Stimulated activated CD8-positive, alpha-beta memory T cell treated with anti-CD3 and anti-CD28 coated beads, Interleukin-4, amount 100 ng/mL, for 1 hour (primary cell): ENCODE data around the gene BCAP31.
"Not testable (repeated sequence)": the region's sequence is repeated elsewhere in the genome, so short reads cannot be mapped to it uniquely, and the experiment has no call there.

ENCODE experiments used
- DNase-seq, 2 donors: peaks; one replicate each; pipeline ENCODE4 v3.0.0-alpha.2; 2020; ENCODE audit warnings: low read depth in 2 of 2, low spot score in 1 of 2

The BCAP31 gene

DNA sequence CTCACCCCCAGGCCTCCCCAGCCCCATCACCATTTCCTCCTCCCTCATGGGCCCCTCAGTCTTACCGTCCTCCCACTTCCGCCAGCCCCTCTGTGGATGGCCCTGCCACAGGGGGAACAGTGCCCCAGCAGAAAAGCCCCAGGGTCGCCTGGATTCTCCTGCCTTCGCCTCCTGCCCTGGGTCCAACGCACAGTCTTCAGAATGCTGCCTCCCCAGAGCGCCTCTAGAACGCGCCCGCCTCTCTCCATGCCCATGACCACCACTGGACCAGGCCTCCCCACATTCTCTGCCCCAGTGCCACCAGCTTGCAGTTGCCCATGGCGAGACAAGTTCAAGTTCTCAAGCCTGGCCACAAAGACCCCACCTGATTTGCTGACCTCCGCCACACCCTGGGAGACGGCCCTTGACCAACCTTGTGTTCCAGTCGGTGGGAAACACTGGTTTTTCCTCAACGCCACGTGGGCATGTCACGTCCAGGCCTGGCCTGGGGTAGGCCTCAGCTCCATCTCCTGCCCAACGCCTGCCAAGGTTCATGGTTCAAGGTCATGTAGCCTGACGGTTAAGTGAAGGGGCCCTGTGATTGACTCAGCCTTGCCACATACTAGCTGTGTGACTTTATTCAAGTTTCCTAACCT is 39.2 kb upstream of the BCAP31 start:
- DNase-seq, result no peak

DNA sequence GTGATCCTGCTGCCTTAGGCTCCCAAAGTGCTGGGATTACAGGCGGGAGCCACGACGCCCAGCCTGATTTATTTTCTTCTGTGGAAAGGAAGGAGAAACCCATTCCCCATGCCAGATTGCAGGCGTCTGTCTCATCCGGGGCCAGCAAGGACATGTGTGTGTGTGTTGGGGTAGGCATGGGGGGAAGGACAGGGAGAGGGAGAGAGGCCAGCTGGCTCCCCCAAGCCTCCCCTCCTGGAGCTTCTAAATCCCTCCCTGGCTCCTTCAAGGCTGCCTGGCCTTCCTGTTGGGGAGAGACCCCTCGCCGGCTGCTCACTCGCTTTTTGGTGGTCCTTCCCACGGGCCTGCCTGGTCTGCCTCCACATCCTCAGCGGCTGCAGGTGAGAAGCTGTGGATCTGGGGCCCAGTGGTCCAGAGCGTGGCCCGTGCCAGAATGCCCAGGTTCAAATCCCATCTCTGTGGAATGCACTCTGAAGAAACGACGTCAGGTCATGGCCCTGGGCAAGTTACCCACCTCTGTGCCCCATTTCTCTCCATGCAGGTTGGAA is 38.5 kb upstream of the BCAP31 start:
- DNase-seq, result no peak

DNA sequence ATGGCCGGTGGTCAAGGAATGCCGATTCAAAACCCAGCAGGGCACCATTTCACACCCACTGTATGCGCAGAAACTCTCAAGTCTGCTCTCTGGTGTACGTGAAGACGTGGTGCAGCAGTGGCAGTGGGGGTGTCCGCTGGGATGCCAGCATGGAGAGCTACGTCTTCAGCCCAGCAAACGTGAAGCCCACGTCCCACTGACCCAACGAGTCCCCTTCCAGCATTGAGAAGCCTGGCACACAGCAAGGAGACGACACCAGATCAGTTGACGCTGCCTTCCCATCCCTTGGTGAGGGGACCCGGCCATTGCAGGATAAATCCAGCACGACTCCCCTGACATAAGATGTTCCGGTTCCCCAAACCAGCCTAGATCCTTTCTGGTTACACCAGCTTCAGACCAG is 37.7 kb upstream of the BCAP31 start:
- DNase-seq, result no peak

DNA sequence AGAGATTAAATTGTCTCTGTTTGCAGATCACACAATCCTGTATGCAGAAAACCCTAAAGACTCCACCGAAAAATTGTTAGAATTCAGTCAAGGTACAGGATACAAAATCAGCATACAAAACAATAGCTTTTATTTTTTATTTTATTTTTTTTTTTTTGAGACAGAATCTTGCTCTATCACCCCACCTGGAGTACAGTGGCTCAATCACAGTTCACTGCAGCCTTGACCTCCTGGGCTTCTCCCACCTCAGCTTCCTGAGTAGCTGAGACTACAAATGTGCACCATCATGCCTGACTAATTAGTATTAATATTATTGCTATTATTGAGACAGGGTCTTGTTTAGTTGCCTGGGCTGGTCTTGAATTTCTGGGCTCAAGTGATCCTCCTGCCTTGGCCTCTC is 30.9 kb upstream of the BCAP31 start:
- no peak for DNase-seq

DNA sequence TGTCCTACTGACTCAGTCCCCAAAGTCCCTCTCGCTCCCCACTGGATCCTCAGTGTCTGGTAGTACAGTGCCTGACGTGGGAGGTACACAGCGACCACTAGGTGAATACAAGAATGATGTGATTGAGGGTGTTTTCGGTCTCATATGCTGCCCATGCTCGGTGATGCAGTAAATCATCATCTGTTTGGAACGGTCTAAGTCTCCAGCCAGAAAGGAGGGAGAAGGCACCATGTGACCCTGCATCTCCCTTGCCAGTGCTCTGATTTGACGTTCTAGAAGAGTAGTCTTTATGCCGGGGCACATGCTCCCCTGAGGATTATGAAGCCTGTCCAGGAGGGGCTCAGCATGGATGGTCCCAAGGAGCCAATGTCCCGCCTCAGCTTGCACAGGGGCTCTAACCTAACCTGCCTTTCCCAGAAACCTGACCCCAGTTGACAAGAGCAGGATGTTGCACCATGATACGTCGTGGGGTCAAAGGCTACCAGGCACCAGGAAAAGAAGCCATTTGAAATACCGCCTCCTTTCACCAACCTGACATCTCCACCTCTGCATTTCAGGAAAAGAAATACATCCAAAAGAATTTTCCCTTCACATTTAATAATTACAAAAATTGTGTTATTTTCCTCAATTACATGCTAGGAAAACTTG is 26.1 kb upstream of the BCAP31 start:
- no peak for DNase-seq

DNA sequence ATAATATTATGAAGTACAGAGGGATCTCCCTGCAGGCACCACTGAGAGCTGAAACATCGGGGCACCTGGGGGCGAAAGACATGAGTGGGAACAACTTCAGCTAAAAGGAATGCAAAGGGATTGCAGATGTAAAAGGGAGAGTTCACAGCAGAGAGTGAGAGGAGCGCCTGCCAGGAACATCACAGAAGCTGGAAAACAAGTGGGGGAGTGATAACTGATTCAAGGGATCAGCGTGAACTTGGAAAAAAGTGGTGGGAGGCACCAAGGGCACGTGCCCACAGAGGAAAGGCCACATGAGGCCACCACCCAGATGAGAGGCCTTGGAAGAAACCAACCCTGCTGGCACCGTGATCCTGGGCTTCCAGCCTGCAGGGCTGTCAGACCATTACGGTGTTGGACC is 24.8 kb upstream of the BCAP31 start:
- not testable (repeated sequence) for DNase-seq

DNA sequence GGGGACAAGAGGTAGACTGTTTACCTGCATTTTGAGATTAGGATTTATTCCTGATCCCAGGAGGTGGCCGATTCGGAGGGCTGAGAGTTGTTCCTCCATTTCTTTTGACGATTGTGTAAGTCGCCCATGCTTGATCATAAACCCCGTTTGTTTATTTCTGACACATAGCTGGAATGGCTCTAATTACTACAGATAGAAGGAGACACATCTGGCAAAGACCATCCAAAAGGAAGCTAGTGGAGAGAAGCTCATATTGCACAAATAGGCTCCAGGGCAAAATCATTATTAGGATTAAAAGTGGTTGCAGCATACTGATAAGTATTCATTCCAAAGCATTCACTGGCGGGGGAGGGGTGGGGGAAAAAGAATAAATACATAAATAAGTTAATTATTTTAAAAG is 22.8 kb upstream of the BCAP31 start:
- DNase-seq, result not testable (repeated sequence)

DNA sequence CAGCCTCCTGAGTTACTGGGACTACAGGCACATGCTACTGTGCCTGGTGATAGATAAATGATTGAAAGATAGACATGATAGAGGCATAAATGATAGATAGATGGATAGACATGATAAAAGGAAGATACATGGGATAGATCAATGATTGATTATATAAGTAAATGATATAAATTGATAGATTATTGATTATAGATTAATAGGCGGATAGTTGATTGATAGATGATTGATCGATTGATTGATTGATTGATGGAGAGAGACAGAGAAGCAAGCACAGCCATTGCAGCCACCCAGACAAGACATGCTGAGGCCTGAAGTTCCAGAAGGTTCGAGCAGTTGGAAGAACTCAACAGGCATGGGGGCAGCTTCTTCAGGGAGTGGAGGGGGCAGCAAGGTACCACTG is 22.2 kb upstream of the BCAP31 start:
- no peak for DNase-seq

DNA sequence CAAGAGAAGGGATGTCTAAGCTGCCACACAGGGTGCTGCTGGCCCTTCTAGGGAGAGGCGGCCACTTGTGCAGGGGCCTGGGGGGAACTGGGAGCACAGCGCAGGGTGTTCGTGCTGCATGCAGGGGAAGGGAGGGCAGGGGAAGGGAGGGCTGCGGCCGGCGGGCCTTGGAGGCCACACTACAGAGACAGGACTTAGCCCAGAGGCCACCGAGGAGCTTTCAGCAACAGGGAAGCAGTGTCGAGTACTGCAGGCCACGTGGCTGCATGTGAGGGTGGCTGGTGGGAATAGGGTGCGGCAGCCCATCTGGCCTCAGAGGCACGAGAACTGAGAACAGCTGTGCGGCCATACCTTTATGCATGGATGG is 20.9 kb upstream of the BCAP31 start:
- not testable (repeated sequence) for DNase-seq

DNA sequence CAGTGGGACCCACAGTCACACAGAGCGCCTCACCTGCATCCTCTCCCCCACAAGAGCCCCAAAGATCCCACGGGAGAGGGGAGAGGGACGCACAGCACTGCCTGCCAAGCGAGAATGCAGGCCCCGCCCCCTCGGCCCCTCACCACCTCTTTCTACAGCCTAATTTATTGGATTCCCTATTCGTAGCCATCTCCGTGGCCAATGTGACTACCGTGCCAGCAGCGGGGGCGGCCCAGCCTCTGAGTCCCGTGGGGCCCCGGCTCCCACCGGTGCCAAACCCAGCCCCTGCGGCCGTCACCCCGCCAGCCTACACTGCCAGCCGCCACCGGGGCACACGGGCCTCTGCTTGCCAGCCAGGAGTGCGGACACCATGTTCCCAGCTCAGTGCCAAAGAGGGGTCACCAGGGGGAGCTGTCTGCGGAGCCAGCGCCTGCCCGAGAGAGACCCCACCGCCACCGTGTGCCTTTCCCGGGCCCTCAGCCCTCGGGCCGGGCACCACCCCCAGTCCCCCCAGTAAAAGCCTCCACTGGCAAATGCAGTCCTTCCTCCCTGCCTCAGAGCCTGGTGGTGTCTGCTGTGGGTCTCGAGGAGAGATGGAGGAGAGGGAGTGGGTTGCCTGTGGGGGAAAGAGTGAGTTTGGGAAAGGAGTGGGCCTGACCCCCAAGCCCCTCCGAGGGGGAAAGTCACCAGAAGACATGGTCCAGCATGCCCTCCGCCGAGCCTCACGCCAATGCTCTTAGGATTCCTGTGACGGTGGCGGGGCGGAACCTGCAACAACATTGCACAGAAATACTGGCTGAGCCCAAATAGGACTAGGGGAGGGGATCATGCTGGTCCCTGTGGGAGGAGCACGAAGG is 20.3 kb upstream of the BCAP31 start:
- DNase-seq, result no peak

DNA sequence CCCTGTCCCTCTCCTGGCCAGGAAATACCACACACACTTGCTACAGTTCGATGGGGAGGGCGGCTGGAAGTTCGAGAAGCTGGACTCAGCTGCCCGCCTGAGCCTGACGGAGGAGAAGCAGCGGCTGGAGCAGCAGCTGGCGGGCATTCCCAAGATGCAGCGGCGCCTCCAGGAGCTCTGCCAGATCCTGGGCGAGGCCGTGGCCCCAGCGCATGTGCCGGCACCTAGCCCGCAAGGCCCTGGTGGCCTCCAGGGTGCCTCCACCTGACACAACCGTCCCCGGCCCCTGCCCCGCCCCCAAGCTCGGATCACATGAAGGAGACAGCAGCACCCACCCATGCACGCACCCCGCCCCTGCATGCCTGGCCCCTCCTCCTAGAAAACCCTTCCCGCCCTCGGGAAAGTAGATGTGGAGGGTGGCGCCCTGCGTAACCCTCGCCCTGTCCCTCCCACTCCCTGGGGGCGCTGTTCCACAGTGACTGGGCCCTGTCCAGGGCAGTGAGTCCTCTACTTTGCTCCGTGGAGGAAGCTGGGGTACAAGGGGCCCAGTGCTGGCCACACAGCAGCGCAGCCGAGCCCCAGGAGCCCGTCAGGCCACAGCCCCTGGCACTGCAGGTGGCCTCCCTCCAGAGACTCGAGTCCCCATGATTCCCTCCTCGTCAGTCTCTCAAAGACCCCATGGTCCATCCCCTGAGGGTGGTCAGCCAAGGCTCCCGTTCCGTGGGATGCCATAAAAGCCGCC is 19.5 kb upstream of the BCAP31 start:
- DNase-seq, result not testable (repeated sequence)

DNA sequence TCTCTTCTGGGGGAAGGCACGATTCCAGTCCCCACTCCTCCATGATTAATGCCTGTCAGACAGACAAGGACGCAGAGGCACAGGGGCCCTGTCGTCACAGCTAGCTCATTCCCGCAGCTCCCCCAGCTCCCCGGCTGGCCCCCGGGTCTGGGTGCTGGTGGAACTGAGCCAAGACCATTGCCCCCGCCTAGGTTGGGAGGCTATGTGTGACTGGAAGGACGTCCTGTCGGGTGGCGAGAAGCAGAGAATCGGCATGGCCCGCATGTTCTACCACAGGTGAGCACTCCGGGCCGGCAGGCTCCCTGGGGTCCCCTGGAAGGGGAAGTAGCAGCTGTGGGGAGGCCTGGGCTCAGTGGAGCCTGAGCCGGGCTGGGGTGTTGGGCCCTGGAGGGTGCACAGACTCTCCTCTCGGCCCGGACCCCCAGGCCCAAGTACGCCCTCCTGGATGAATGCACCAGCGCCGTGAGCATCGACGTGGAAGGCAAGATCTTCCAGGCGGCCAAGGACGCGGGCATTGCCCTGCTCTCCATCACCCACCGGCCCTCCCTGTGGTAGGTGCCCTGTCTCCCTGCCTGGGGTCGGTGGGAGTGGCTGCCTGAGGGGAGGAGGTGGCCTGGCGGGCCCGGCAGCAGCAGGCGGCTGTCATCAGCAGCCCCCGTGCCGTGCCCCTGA is 18.7 kb upstream of the BCAP31 start:
- not testable (repeated sequence) for DNase-seq

DNA sequence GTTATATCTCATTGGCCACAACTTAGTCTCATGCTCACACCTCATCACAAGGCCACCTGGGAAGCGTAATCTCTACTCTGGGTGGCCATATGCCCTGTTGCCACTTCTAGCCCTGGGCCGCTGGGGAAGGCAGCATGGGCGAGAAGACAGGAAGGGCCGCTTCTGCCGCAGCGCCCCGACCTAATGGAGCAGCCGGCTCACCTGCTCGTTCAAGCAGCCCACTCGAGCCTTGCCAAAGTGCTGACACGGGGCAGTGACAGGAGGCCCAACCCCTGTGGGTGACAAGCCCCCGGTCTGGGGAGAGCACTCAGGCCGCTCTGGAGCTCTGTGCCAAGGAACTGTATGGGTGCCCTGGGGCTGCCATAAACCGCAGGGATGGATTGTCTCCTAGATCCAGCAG is 17.9 kb upstream of the BCAP31 start:
- DNase-seq, result not testable (repeated sequence)

DNA sequence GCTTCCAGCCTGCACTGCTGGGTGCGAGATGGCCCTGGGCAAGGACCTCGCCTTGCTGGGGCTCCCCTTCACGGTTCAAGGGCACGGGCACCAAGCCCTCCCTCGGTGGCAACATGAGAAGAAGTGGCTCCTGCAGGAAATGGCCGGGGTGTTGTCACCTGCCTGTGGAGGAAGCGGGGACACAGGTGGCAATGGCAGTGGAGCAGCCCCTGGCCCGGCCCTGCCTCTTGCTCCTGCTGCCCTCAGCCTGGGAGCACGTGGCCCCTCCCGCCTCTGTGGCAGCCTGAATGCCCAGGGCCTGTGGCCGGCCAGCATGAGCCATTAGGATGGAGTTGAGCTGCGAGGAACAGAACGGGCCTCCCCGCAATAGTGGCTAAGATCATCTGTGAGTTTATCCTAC is 17.3 kb upstream of the BCAP31 start:
- DNase-seq, result no peak

DNA sequence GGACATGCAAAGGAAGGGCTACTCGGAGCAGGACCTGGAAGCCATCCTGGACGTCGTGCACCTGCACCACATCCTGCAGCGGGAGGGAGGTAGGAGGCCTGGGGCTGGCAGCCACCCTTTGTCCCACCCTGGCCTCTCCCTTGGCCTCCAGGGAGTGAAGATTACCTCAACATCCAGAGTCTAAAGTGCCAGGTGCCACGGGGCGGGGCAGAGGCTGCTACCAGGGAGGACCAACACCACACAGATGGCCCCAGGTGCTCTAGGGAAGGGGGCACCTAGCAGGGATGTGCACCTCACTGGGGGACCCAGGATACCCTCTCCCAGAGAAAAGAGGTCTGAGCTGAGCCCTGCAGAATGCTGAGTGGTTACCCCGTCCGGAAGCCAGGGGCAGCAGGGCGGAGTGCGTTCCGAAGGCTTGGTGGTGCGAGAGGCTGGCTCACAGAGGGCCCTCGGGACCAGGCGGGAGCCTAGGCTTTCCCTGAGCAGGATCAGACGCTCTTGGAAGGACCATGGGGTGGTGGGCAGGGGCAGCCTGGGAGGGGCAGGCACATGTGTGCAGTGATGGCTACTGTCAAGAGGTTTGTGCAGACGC is 16.5 kb upstream of the BCAP31 start:
- DNase-seq, result no peak

DNA sequence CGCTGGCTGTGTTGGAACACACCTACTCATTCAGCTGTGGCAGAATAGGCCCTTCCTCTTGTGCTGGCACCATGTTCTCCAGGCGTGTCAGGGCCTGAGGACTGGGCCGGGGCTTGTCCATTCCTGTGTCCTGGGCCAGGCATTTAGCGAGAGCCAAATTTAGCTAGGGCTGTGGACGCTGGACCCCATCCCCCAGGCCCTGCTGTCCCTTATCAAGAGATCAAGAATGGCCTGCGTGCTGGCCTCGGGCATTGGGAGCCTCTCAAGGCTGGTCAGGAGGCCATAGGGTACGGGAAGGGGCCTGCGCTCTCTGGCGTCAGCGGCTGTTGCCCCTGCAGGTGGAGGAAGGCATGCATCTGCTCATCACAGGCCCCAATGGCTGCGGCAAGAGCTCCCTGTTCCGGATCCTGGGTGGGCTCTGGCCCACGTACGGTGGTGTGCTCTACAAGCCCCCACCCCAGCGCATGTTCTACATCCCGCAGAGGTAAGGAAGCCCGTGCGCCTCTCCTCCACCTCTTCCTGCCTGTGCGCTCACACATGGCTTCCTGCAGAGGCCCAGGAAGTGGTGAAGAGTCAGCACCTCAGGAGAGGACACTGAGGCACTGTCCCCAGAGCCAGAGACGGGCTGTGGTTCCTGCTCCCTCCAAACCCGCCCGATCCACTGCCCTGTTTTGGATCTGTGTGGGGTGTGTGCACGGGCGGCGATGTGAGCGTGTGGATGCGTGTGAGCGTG is 15.7 kb upstream of the BCAP31 start:
- DNase-seq, result no peak

DNA sequence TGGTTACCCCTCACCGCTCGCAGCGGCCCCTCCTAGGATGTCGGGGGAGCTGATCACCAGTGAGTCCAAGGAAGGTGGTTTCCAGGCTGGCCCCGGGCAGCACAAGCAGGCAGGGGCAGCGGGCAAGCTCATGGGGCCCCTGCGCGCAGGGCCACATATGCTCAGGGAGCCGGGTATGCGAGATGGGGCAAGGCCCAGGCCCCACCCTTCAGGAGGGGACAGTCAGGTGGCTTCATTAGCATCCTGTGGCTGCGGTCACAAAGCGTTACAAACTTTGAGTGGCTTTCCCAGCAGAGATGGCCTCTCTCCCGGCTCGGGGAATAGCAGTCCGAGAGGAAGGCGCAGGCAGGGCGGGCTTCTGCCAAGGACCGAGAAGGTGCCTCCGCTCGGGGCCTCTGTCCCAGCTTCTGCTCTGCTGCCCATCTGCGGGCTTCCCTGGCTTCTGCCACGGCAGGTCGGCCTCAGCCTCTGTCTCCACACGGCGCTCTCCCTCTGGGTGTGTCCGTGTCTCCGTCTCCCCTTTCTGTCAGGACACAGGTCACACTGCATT is 13.9 kb upstream of the BCAP31 start:
- DNase-seq, result no peak

DNA sequence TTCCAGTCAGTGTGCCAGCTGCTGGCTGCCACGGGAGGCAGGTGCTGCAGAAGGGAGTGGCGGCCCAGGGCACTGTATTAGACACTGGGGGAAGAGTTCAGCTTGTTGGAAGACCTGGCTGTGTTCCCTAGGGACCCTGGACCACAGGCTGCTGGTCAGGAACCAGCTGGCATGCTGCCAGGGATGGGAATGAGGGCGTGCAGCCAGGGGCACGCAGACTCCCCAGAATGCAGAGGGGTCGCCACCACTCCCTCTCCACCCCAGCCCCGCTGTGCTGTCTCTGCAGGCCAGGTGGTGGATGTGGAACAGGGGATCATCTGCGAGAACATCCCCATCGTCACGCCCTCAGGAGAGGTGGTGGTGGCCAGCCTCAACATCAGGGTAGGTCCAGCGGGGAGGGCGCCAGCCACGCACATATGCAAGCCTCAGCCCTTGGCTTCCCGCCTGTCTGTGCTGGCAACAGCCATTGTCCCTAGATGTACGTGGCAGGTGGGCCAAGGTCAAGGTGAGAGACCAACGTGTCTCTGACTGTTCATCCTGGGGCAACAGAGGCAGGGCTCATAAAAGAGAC is 12.8 kb upstream of the BCAP31 start:
- DNase-seq, result no peak
